HepG2 (cell line): ENCODE results near the gene RAP2A. TPM values are rescaled to one million over a fixed set of nuclear protein-coding genes. Genes with fewer than 3 reads are reported as not detected.

Source experiments
- ATAC-seq: fragments of 200-7000 bp; cut with Tn5 transposase; 3 replicates; pipeline ENCODE4 v1.9.1; 2020; ENCODE audit warnings: mild to moderate bottlenecking, moderate library complexity
- BruUV-seq: library from RNA; stranded (reverse); fragments of 400-500 nt; replicated peaks from 2 replicates; lab custom pipeline; 2021; lab: Mats Ljungman, UMichigan
- CTCF ChIA-PET: fragments of 300-600 bp; formaldehyde crosslinking; extraction: SDS; loops from one replicate; lab custom pipeline; 2021; ENCODE audit warnings: low total read pairs, inconsistent platforms, low intra/inter-chr PET ratio; lab: Yijun Ruan, JAX
- POLR2A ChIA-PET: fragments of 350-600 bp; sonication (Branson Sonifier 250); formaldehyde crosslinking; loops from one replicate; lab custom pipeline; 2020; ENCODE audit warnings: antibody characterized with exemption, inconsistent platforms; lab: Yijun Ruan, JAX
- DNase-seq: peaks from one replicate; pipeline ENCODE4 v3.0.0-alpha.2; 2015; ENCODE audit warnings: low spot score
- FAIRE-seq: peaks from 3 replicates; lab custom pipeline; 2011; peaks lifted over from hg19 to GRCh38; lab: Jason Lieb, UNC
- H2AFZ ChIP-seq: one replicate; pipeline ENCODE4 v1.6.1; 2011; ENCODE audit warnings: low read length, inconsistent platforms
- H3K27ac ChIP-seq: fragments of 300-600 bp; 3 replicates; pipeline ENCODE4 v1.8.0; 2011; ENCODE audit warnings: mixed run types, mild to moderate bottlenecking, mixed read lengths, low read length, inconsistent platforms; ENCODE audit not compliant: insufficient read depth; ENCODE audit errors: extremely low read length
- H3K27me3 ChIP-seq, 2 experiments: fragments of 200-600 bp in 1 of 2; 2 replicates in 1 of 2; 3 replicates in 1 of 2; pipeline versions ENCODE4 v1.6.0 to v1.8.0; 2011; ENCODE audit warnings: low read length in 2 of 2, mild to moderate bottlenecking in 2 of 2, moderate library complexity in 2 of 2, inconsistent platforms in 1 of 2; ENCODE audit not compliant: insufficient read depth in 2 of 2, control insufficient read depth in 1 of 2
- H3K36me3 ChIP-seq, 2 experiments: fragments of 200-600 bp in 1 of 2; replicated peaks in 1 of 2; 2 replicates in 1 of 2; 3 replicates in 1 of 2; pipeline versions ENCODE4 v1.5.1 to v1.8.0; 2011; ENCODE audit warnings: low read length in 2 of 2, inconsistent platforms in 1 of 2; ENCODE audit not compliant: insufficient read depth in 2 of 2, control insufficient read depth in 1 of 2
- H3K4me1 ChIP-seq: 2 replicates; pipeline ENCODE4 v1.5.1; 2012; ENCODE audit warnings: low read length, inconsistent platforms; ENCODE audit not compliant: insufficient read depth
- H3K4me2 ChIP-seq: 2 replicates; pipeline ENCODE4 v1.6.0; 2011; ENCODE audit warnings: low read depth, low read length, inconsistent platforms
- H3K4me3 ChIP-seq, 3 experiments: fragments of 200-600 bp in 1 of 3; sonication (generic), shearing (Covaris generic) in 1 of 3; replicated peaks in 1 of 3; 2 replicates each; pipeline ENCODE4 v1.5.1; 2011 to 2016; ENCODE audit warnings: low read length in 3 of 3, inconsistent platforms in 2 of 3, low read depth in 2 of 3, mild to moderate bottlenecking in 2 of 3, control low read depth in 1 of 3, mixed read lengths in 1 of 3; ENCODE audit not compliant: insufficient read depth in 1 of 3
- H3K79me2 ChIP-seq: one replicate; pipeline ENCODE4 v1.6.1; 2011; ENCODE audit warnings: low read length, inconsistent platforms; ENCODE audit not compliant: insufficient read depth
- H3K9ac ChIP-seq: 2 replicates; pipeline ENCODE4 v1.6.0; 2011; ENCODE audit warnings: mild to moderate bottlenecking, low read depth, low read length, inconsistent platforms; ENCODE audit not compliant: insufficient read depth
- H3K9me3 ChIP-seq: 2 replicates; pipeline ENCODE4 v1.5.1; 2012; ENCODE audit warnings: mild to moderate bottlenecking, low read length
- H4K20me1 ChIP-seq: 2 replicates; pipeline ENCODE4 v1.6.0; 2011; ENCODE audit warnings: inconsistent platforms, mild to moderate bottlenecking, low read length, moderate library complexity; ENCODE audit not compliant: insufficient read depth
- ATM ChIP-seq: fragments of 450-650 bp; IDR thresholded peaks from 2 replicates; pipeline ENCODE4 v1.7.1; 2017; ENCODE audit warnings: mild to moderate bottlenecking, borderline replicate concordance
- GABPB1 ChIP-seq: IDR thresholded peaks from 2 replicates; pipeline ENCODE4 v1.6.1; 2016; ENCODE audit warnings: mild to moderate bottlenecking, missing genetic modification reagents, moderate library complexity, missing compliant biosample characterization
- HOXA9 ChIP-seq: sonication (generic); formaldehyde crosslinking; IDR thresholded peaks from 2 replicates; pipeline ENCODE4 v1.8.1; 2022; ENCODE audit warnings: missing genetic modification reagents, mild to moderate bottlenecking, moderate library complexity, borderline replicate concordance
- MTF1 ChIP-seq: sonication (generic); formaldehyde crosslinking; IDR thresholded peaks from 2 replicates; pipeline ENCODE4 v1.5.0; 2020; ENCODE audit warnings: missing genetic modification reagents
- NFYC ChIP-seq: IDR thresholded peaks from 2 replicates; pipeline ENCODE4 v1.6.1; 2016; ENCODE audit warnings: missing genetic modification reagents, missing compliant biosample characterization
- POLR2AphosphoS2 ChIP-seq: IDR thresholded peaks from 2 replicates; pipeline ENCODE4 v1.6.1; 2011; ENCODE audit warnings: low read depth, low read length, improper control_type of control experiment
- POLR2G ChIP-seq: fragments of 200-400 bp; formaldehyde crosslinking; IDR thresholded peaks from 2 replicates; pipeline ENCODE4 v1.6.1; 2018; ENCODE audit warnings: mild to moderate bottlenecking, low read depth, low read length, moderate library complexity
- RBM22 ChIP-seq: fragments of 200-400 bp; formaldehyde crosslinking; optimal IDR thresholded peaks from 2 replicates; pipeline ENCODE3; 2017; ENCODE audit warnings: mild to moderate bottlenecking, low read length, moderate library complexity
- ZNF296 ChIP-seq: sonication (generic); formaldehyde crosslinking; conservative IDR thresholded peaks from 2 replicates; pipeline ENCODE4 v1.5.0; 2020; ENCODE audit warnings: mild to moderate bottlenecking, missing genetic modification reagents
- ZNF567 ChIP-seq: sonication (generic); formaldehyde crosslinking; IDR thresholded peaks from 2 replicates; pipeline ENCODE4 v1.8.1; 2023; ENCODE audit warnings: mild to moderate bottlenecking, missing genetic modification reagents, borderline replicate concordance
- WGBS: methylation state at CpG from one replicate; pipeline ENCODE4 v1.1.6; 2017; ENCODE audit warnings: low lambda C conversion rate; 5-methylcytosine and 5-hydroxymethylcytosine counted together
- in situ Hi-C: cut with HindIII; loops from 2 replicates; pipeline ENCODE4 v1.10.0; 2017; ENCODE audit warnings: low pct_unique_long_range_greater_than_20kb; ENCODE audit not compliant: extremely low pct_ligation_motif_present
- intact Hi-C: fragments of 100-400 bp; cut with micrococcal nuclease; formaldehyde crosslinking; loops from one replicate; pipeline ENCODE4 v1.10.0; 2022; ENCODE audit not compliant: unreplicated experiment
- polyA plus RNA-seq, 8 experiments: library from polyadenylated mRNA; depleted of rRNA in 3 of 8; stranded (reverse) in 7 of 8; unstranded in 1 of 8; fragments of >200 nt; fragmentation: Illumina TruSeq in 4 of 8; extraction: Trizol in 4 of 8; gene quantifications; 2 replicates each; pipeline versions ENCODE4 v1.2.1 to v1.2.3, GENCODE V29; 2011 to 2016; ENCODE audit warnings: low read depth in 4 of 8, missing spikeins in 1 of 8, mixed read lengths in 1 of 8; ENCODE audit not compliant: insufficient read depth in 1 of 8
- total RNA-seq, 5 experiments: library from RNA; depleted of rRNA; stranded (reverse); fragments of >200 nt; fragmentation: Illumina TruSeq; extraction: Trizol; gene quantifications; 2 replicates each; pipeline ENCODE4 v1.2.3, GENCODE V29; 2016; ENCODE audit warnings: low read depth in 1 of 5

Gene RAP2A
- total and polyA plus RNA-seq, 2 of the 13 experiments (the other 11 are each of a cell fraction or from before 2014, with no cell fraction given) = 9.9 to 23.1 TPM

DNA sequence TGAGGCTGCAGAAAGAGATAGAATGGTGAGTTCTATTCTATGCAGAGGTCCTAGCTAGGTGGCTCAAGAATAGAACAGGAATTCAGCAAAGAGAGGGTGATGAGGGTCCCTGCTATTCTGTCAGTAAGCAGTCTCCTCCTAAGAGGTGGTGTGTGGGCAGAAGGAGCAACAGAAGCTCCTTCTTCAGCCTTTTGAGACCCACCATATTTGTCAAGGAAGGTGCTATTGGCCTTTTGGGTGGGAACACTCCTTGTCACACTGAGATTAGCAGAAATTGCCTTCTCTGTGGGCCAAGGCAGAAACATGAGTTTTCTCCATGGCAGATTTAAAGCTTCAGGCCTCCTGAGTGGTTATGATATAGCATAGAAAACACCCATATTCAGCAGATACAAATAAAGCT, 39.4 kb upstream of the RAP2A start:
- in situ Hi-C loops = no loop called here
- no peak overlapping the region for H3K9ac ChIP-seq
- no TSS peak for BruUV-seq
- H3K27me3 ChIP-seq = no peaks in the 10 kb centered on the region
- TF ChIP-seq POLR2G = peak; percentile 53
- TF ChIP-seq MTF1 (CRISPR knock-in tag) = no peak
- TF ChIP-seq RBM22 = peak; percentile 99
- H3K4me2 ChIP-seq = no peak overlapping the region
- CTCF ChIA-PET = no interaction called here
- H3K9me3 ChIP-seq = no peaks in the 10 kb centered on the region
- intact Hi-C loops = no loop called here
- H3K4me1 ChIP-seq = no peaks in the 10 kb centered on the region
- H2AFZ ChIP-seq = no peak overlapping the region
- no peaks in the 10 kb centered on the region for H4K20me1 ChIP-seq
- H3K4me3 ChIP-seq = no peak overlapping the region
- peaks cover 0 to 21% of the 10 kb centered on the region in 2 experiments; a peak in 3 of 5 replicates for H3K36me3 ChIP-seq
- FAIRE-seq (no peak), ATAC-seq (no peak), DNase-seq (no peak)
- POLR2A ChIA-PET = no interaction called here
- no peak overlapping the region for H3K27ac ChIP-seq
- no peaks in the 10 kb centered on the region for H3K79me2 ChIP-seq

DNA sequence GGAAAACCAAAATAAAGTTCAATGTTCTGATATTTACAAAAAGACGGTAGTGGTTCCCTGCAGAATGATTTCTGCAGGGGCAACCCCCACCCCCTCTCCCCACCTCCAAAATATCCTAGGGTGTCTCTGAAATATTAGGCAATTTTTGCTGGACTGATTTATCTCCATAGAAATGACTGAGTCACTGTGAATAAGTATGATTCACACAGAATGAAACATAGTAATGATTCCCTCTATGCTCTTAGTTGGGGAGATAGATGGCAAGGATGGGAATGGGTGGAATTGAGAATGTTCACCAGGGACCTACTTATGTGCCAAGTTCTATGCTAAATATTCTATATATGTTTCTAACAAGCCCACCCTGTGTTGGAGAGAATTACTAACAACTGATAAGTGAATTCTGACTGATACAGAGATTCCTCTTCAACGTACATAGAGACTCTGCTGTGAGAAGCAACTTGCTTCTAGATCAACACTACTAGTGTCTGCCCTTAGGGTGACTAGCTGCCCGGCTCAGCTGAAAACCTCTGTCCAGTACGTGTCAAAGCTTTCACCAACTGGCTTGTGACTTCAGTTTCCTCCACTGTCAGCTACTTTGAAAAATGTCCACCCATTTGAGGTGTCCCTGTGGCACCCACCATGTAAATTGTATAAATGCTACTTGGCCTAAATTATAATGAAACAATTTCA, 38.4 kb upstream of the RAP2A start:
- in situ Hi-C loops = no loop called here
- H3K79me2 ChIP-seq = no peaks in the 10 kb centered on the region
- H3K27me3 ChIP-seq = no peaks in the 10 kb centered on the region
- H3K4me2 ChIP-seq = no peak overlapping the region
- DNase-seq (no peak), ATAC-seq (peak; percentile 44), FAIRE-seq (no peak)
- intact Hi-C loops = no loop called here
- ChIA-PET CTCF (no interaction called here), POLR2A (no interaction called here)
- 86% methylated on average over 3 of the region's 4 CpGs for WGBS
- no peak overlapping the region for H3K9ac ChIP-seq
- no peak overlapping the region for H3K4me3 ChIP-seq
- TF ChIP-seq ZNF296 (CRISPR knock-in tag) (no peak), NFYC (CRISPR knock-in tag) (no peak), GABPB1 (CRISPR knock-in tag) (no peak), ZNF567 (no peak), RBM22 (peak; percentile 86), ATM (no peak), POLR2AphosphoS2 (peak; percentile 52; the same call in 1 of the 2 replicates), HOXA9 (CRISPR knock-in tag) (no peak)
- H3K27ac ChIP-seq = no peak overlapping the region
- peaks cover 0 to 16% of the 10 kb centered on the region in 2 experiments; a peak in 3 of 5 replicates for H3K36me3 ChIP-seq
- H3K9me3 ChIP-seq = no peaks in the 10 kb centered on the region
- H4K20me1 ChIP-seq = no peaks in the 10 kb centered on the region
- no peaks in the 10 kb centered on the region for H3K4me1 ChIP-seq
- no TSS peak for BruUV-seq
- H2AFZ ChIP-seq = no peak overlapping the region
